ENCODE data around the gene FOXP1.
A peak's percentile ranks its signal among the peaks of the same experiment; 100 is the strongest.

The FOXP1 gene

GRCh38 chr3:71072287-71072686, 511.2 kb downstream of the FOXP1 start:
- in situ Hi-C loops (cut with HindIII; ENCODE audit: low pct_unique_long_range_greater_than_20kb, low sequenced_read_pairs), result no loop called here
- DNase-seq (ENCODE audit: low read depth in 1 of 2, low spot score in 1 of 2), result no peak
- TF ChIP-seq JUND (IDR thresholded peaks at IDR 0.05; ENCODE audit: low read depth), result no peak

- in situ Hi-C loops (cut with HindIII; ENCODE audit: low pct_unique_long_range_greater_than_20kb, low sequenced_read_pairs), result no loop called here
- DNase-seq (ENCODE audit: low read depth in 1 of 2, low spot score in 1 of 2), result no peak
- TF ChIP-seq JUND (IDR thresholded peaks at IDR 0.05; ENCODE audit: low read depth), result no peak
These were observed 512.7 kb downstream of the FOXP1 start for GRCh38 chr3:71070497-71071463.

GRCh38 chr3:71069797-71070196, 513.7 kb downstream of the FOXP1 start:
- in situ Hi-C loops (cut with HindIII; ENCODE audit: low pct_unique_long_range_greater_than_20kb, low sequenced_read_pairs), result no loop called here
- TF ChIP-seq JUND (IDR thresholded peaks at IDR 0.05; ENCODE audit: low read depth), result no peak
- DNase-seq (ENCODE audit: low read depth in 1 of 2, low spot score in 1 of 2), result peak in 1 of 2 experiments; percentile 62

GRCh38 chr3:71067977-71068654, 515.4 kb downstream of the FOXP1 start:
- DNase-seq (ENCODE audit: low read depth in 1 of 2, low spot score in 1 of 2), result no peak
- in situ Hi-C loops (cut with HindIII; ENCODE audit: low pct_unique_long_range_greater_than_20kb, low sequenced_read_pairs), result no loop called here
- TF ChIP-seq JUND (IDR thresholded peaks at IDR 0.05; ENCODE audit: low read depth), result no peak

GRCh38 chr3:71066849-71067261, 516.7 kb downstream of the FOXP1 start:
- in situ Hi-C loops (cut with HindIII; ENCODE audit: low pct_unique_long_range_greater_than_20kb, low sequenced_read_pairs), result no loop called here
- no peak for TF ChIP-seq JUND (IDR thresholded peaks at IDR 0.05; ENCODE audit: low read depth)
- no peak for DNase-seq (ENCODE audit: low read depth in 1 of 2, low spot score in 1 of 2)

- DNase-seq (ENCODE audit: low read depth in 1 of 2, low spot score in 1 of 2), result no peak
- in situ Hi-C loops (cut with HindIII; ENCODE audit: low pct_unique_long_range_greater_than_20kb, low sequenced_read_pairs), result no loop called here
- TF ChIP-seq JUND (IDR thresholded peaks at IDR 0.05; ENCODE audit: low read depth), result no peak
These were observed 517.2 kb downstream of the FOXP1 start for GRCh38 chr3:71066356-71066755.

GRCh38 chr3:71065764-71066013, 517.8 kb downstream of the FOXP1 start:
- in situ Hi-C loops (cut with HindIII; ENCODE audit: low pct_unique_long_range_greater_than_20kb, low sequenced_read_pairs), result no loop called here
- no peak for TF ChIP-seq JUND (IDR thresholded peaks at IDR 0.05; ENCODE audit: low read depth)
- no peak for DNase-seq (ENCODE audit: low read depth in 1 of 2, low spot score in 1 of 2)

GRCh38 chr3:71064956-71065763, 518.4 kb downstream of the FOXP1 start:
- peak; percentile 21 to 42 for DNase-seq (ENCODE audit: low read depth in 1 of 2, low spot score in 1 of 2)
- in situ Hi-C loops (cut with HindIII; ENCODE audit: low pct_unique_long_range_greater_than_20kb, low sequenced_read_pairs), result no loop called here
- no peak for TF ChIP-seq JUND (IDR thresholded peaks at IDR 0.05; ENCODE audit: low read depth)

- no peak for TF ChIP-seq JUND (IDR thresholded peaks at IDR 0.05; ENCODE audit: low read depth)
- in situ Hi-C loops (cut with HindIII; ENCODE audit: low pct_unique_long_range_greater_than_20kb, low sequenced_read_pairs), result no loop called here
- DNase-seq (ENCODE audit: low read depth in 1 of 2, low spot score in 1 of 2), result peak in 1 of 2 experiments; percentile 26
These were observed 519.1 kb downstream of the FOXP1 start for GRCh38 chr3:71064291-71064955.

GRCh38 chr3:71063773-71064290, 519.7 kb downstream of the FOXP1 start:
- in situ Hi-C loops (cut with HindIII; ENCODE audit: low pct_unique_long_range_greater_than_20kb, low sequenced_read_pairs), result no loop called here
- DNase-seq (ENCODE audit: low read depth in 1 of 2, low spot score in 1 of 2), result peak; percentile 24 to 29
- TF ChIP-seq JUND (IDR thresholded peaks at IDR 0.05; ENCODE audit: low read depth), result no peak

- no peak for TF ChIP-seq JUND (IDR thresholded peaks at IDR 0.05; ENCODE audit: low read depth)
- DNase-seq (ENCODE audit: low read depth in 1 of 2, low spot score in 1 of 2), result no peak
- in situ Hi-C loops (cut with HindIII; ENCODE audit: low pct_unique_long_range_greater_than_20kb, low sequenced_read_pairs), result no loop called here
These were observed 520.4 kb downstream of the FOXP1 start for GRCh38 chr3:71062952-71063772.
